LNCaP clone FGC (cell line): Measurements from ENCODE around the gene SMIM35.

Experiments
- DNase-seq: peaks from one replicate; pipeline ENCODE4 v3.0.0-alpha.2; 2011; ENCODE audit warnings: low read depth
- H3K4me3 ChIP-seq: 2 replicates; pipeline ENCODE4 v1.5.1; 2011; ENCODE audit warnings: mild to moderate bottlenecking, low read depth, low read length, control low read depth
- TF ChIP-seq, protein P1 (sequence below): IDR thresholded peaks from 2 replicates; pipeline ENCODE4 v1.5.1; 2012; ENCODE audit warnings: mild to moderate bottlenecking; ENCODE audit not compliant: control insufficient read depth, insufficient read depth; ENCODE audit errors: extremely low read depth

Gene SMIM35

DNA sequence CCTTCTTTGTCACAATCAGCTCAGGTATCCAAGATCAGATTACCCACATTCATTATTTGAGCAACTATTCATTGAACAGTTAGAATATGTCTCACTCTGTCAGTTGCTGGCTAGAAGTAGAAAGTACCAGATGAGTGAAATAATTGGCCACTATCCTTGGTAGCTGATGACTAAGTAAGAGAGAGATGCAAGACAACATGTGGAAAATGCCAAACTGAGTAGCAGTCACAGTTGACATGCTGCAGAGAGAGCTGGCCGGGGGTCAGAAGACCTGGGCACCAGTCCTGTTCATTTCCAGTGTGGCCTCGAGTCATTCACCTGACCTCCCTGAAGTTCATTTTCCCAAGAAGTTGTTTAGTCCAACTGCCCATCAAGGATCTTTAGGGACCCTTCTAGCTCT lies 22.5 kb upstream of the SMIM35 start:
- no peak overlapping the region for H3K4me3 ChIP-seq
- TF ChIP-seq, protein P1, sequence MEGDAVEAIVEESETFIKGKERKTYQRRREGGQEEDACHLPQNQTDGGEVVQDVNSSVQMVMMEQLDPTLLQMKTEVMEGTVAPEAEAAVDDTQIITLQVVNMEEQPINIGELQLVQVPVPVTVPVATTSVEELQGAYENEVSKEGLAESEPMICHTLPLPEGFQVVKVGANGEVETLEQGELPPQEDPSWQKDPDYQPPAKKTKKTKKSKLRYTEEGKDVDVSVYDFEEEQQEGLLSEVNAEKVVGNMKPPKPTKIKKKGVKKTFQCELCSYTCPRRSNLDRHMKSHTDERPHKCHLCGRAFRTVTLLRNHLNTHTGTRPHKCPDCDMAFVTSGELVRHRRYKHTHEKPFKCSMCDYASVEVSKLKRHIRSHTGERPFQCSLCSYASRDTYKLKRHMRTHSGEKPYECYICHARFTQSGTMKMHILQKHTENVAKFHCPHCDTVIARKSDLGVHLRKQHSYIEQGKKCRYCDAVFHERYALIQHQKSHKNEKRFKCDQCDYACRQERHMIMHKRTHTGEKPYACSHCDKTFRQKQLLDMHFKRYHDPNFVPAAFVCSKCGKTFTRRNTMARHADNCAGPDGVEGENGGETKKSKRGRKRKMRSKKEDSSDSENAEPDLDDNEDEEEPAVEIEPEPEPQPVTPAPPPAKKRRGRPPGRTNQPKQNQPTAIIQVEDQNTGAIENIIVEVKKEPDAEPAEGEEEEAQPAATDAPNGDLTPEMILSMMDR: no peak
- DNase-seq: no peak

DNA sequence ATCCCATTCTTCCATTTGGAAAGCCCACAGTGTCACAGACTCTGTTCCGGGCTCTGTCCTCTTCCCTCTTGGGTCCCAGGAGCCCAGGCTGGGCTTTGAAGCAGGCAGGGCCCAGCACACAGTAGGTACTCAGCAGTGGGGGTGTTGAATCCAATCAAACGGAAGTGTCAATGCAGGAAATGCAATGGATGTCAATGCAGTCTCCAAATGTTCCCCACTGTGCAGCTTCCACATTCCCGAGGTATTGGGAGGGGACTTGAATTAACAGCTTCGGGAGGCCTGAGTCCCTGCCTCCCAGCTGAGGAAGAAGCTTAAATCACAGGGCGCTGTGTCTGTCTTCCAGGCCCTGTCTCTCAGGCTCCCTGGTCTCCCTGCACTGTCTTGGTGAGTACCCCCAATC lies 21.8 kb upstream of the SMIM35 start:
- no peak overlapping the region for H3K4me3 ChIP-seq
- no peak for DNase-seq
- TF ChIP-seq, protein P1: no peak

DNA sequence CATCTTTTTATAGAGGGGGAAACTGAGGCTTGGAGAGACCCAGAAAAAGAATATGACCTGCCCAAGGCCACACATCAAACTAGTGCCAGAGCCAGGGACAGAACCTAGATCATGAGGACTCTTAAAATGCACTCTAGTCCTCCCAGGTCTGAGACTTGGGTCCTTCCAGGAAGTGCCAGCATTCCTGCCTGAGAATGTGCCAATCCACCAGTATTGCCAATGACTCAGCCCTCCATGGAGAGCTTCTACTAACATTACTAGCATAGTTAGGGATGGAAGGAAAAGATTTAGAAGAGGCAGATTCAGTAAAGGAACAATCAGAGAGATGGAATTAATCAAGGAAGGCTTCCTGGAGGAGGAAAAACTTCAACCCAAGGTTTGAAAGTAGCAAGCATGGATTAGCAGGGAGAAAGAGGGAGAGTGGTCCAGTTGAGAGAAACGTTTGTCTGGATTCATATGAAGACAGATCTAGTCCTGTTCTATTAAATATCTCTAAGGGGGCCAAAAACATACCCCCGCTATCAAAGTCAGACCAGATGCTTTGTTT lies 20.1 kb upstream of the SMIM35 start:
- TF ChIP-seq, protein P1: no peak
- no peak for DNase-seq
- H3K4me3 ChIP-seq: no peak overlapping the region

DNA sequence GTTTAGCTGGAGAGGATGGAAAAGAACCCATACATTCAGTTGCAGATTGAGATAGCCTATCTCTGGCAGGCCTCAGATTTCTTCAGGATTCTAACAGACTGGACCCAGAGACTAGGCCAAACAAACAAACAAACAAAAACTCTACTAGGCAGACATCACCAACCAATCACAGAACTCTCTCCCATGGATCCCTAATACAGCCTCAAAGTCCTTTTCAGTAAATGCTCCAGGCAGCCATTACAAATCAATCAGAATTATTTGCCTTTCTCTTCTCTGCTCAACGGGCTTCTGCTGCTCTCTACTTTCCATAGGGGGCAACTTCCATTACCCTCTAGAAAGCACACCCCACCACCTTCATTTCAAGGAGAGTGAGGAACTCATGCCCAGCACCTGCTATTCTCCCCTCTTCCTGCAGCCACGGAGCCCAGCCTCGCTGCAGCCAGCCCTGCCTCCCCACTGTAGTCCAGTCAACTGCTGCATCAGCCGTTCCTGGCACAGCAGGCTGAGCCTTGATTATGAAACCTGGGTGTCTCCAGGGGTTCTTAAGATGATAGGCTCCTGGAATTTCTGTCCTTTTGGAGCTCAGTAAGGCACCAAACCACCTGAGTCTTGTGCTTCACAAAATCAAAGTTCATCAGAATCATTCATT lies 19.0 kb upstream of the SMIM35 start:
- DNase-seq: no peak
- TF ChIP-seq, protein P1: no peak
- no peak overlapping the region for H3K4me3 ChIP-seq

DNA sequence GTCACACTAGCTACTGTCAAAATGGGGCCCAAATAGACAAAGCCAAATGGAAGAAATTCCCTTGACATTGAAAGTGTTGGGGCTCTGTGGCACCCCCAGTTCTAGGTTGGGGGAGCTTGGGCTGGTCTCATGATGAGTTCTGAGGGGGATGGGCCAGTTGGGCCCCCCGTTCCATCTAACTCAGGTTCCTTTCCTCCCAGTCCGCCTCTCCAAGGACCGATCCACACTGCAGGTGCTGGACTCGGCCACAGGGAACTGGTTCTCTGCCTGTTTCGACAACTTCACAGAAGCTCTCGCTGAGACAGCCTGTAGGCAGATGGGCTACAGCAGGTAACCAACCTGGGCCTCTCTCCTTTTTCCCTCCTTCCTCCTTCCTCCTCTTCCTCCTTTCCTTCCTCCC lies 17.7 kb upstream of the SMIM35 start:
- DNase-seq: no peak
- no peak overlapping the region for H3K4me3 ChIP-seq
- TF ChIP-seq, protein P1: no peak

DNA sequence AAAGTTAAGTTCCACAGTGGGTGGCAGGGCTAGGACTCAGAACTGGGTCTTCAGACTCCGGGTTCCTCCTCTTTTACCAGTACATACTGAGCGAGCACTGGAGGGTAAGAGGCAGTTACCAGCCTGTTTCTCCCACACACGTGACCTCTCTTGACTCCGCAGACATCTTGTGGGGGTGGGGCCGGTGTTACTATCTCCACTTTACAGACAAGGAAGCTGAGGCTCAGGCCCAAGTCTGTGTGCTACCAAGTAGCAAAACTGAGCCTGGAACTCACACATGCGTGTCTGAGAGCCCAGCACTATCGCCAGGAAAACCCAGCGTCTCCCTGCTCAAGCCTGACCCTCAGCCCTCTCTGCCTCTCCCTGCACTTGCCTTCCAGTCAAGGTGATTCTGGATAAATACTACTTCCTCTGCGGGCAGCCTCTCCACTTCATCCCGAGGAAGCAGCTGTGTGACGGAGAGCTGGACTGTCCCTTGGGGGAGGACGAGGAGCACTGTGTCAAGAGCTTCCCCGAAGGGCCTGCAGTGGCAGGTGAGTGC lies 16.0 kb upstream of the SMIM35 start:
- H3K4me3 ChIP-seq: no peak overlapping the region
- DNase-seq: no peak
- TF ChIP-seq, protein P1: no peak
